Measurements from ENCODE around the gene SAMMSON.

The SAMMSON gene

GRCh38 chr3:70040386-70040785 is 40.9 kb downstream of the SAMMSON start:
- H3K4me3 ChIP-seq (ENCODE audit: low read depth, low read length) = no peak overlapping the region
- no peak for TF ChIP-seq CTCF (IDR thresholded peaks at IDR 0.05; ENCODE audit: borderline replicate concordance, insufficient read depth, low read depth, low read length)

DNA sequence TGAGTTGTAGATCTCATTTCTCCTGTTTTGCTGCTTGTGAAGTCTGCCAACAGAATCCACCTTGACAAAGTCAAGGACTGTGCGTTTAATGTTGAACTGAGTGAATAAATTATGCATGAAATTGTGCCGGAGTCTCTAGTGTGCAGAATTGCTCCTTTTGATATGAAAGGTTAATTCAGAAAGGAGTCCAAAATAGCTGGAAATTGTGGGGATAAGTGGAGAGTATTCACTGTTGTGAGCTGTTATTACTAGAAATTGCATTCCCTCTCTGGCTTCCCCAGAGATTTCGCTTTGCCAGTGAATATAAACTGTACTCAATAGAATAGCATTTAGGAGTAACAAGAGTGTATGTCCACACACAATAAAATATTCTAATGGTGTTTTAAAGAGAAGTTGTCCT is 43.1 kb downstream of the SAMMSON start:
- TF ChIP-seq CTCF (IDR thresholded peaks at IDR 0.05; ENCODE audit: borderline replicate concordance, insufficient read depth, low read depth, low read length) = no peak
- no peak overlapping the region for H3K4me3 ChIP-seq (ENCODE audit: low read depth, low read length)

- no peak for TF ChIP-seq CTCF (IDR thresholded peaks at IDR 0.05; ENCODE audit: borderline replicate concordance, insufficient read depth, low read depth, low read length)
- no peak overlapping the region for H3K4me3 ChIP-seq (ENCODE audit: low read depth, low read length)
Measured at GRCh38 chr3:70049761-70050160, 50.2 kb downstream of the SAMMSON start.

DNA sequence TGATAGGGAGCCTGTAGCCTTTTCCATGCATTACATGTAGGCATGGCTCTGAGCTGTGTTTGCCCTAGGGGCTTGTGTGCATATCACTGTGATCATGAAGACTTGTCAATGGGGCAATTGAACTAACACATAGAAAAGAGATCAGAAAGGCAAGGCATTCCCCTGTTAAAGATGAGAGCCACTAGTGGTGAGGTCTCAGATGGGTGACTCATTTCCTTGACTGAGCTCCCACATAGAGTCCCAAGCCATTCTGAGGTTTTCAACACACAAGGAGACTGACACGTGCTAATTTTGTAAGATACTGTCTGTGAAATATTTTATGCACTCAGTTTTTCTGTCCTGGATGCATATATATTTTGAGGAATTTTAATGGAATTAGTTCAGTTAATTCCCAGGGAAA is 53.8 kb downstream of the SAMMSON start:
- no peak overlapping the region for H3K4me3 ChIP-seq (ENCODE audit: low read depth, low read length)
- no peak for TF ChIP-seq CTCF (IDR thresholded peaks at IDR 0.05; ENCODE audit: borderline replicate concordance, insufficient read depth, low read depth, low read length)

DNA sequence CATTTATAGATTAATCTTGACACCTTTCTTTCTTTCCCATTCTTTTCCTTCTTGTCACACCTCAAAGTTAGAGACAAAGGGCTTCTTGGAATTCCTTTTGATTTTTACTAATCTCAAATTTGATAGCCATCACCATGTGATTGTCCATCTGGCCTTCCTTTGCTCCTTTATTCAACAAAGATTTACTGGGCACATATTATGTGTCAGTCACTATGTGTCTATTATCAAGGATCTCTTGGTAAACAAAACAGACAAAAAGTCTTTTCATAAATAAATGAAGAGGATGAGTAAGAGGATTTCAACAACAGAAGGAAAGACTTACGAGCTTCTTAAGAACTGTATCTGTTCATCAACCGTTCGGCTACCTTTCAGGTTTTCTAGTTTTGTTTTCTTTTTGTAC is 56.5 kb downstream of the SAMMSON start:
- no peak overlapping the region for H3K4me3 ChIP-seq (ENCODE audit: low read depth, low read length)
- no peak for TF ChIP-seq CTCF (IDR thresholded peaks at IDR 0.05; ENCODE audit: borderline replicate concordance, insufficient read depth, low read depth, low read length)

- TF ChIP-seq CTCF (IDR thresholded peaks at IDR 0.05; ENCODE audit: borderline replicate concordance, insufficient read depth, low read depth, low read length) = no peak
- H3K4me3 ChIP-seq (ENCODE audit: low read depth, low read length) = no peak overlapping the region
Measured at GRCh38 chr3:70057426-70057825, 57.9 kb downstream of the SAMMSON start.

- TF ChIP-seq CTCF (IDR thresholded peaks at IDR 0.05; ENCODE audit: borderline replicate concordance, insufficient read depth, low read depth, low read length) = no peak
- H3K4me3 ChIP-seq (ENCODE audit: low read depth, low read length) = no peak overlapping the region
Measured at GRCh38 chr3:70061096-70061495, 61.6 kb downstream of the SAMMSON start.

Data from GM12875 (cell line).